22Rv1 (cell line): Measurements from ENCODE around the gene TBC1D22A.
"Not testable (repeated sequence)": the region's sequence is repeated elsewhere in the genome, so short reads cannot be mapped to it uniquely, and the experiment has no call there.

Experiments used
- H3K27ac ChIP-seq: fragments of 450-650 bp; 2 replicates; pipeline ENCODE4 v1.5.1; 2017
- ZFX ChIP-seq: fragments of 450-650 bp; IDR thresholded peaks from 2 replicates; pipeline ENCODE4 v1.6.1; 2017; ENCODE audit warnings: antibody characterized with exemption, borderline replicate concordance
- TF ChIP-seq, protein P1 (sequence below): fragments of 450-650 bp; IDR thresholded peaks from 2 replicates; pipeline ENCODE4 v1.5.1; 2017; ENCODE audit warnings: mild to moderate bottlenecking

Gene TBC1D22A

DNA sequence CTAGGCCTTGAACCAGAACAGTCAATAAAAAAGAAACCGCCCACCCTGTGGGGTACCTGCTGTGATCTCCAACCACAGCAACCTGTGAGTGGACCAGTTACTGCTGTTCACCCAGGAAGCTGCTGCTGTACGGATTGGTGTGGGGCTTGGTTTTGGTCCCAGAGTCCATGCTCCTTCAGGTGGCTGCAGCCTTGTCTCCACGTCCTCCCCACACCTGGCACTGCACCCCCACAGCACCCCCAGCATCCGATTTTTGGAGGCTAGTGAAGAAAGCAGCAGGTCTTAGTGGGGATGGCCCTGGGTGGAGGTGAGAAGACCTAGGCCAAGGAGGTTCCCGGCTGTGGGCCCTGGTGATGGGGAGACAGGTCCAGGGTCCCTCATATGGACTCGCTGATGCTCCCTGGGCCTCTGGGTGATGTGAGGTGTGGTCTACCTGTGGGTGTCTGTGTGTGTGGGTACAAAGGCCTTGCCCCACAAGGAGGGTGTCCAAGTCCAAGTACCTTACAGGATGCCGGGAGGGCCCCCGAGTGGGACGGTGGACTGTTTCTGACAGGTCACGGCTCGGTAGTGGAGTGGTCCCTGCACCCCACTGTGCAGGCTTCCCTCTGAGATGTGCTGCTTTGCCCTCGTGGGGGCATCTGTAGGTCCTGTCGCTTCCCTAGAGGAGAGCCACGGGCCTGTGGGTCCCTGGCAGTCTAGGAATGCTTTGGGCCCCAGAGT is 283.4 kb downstream of the TBC1D22A start:
- TF ChIP-seq ZFX = no peak
- H3K27ac ChIP-seq = no peak overlapping the region

DNA sequence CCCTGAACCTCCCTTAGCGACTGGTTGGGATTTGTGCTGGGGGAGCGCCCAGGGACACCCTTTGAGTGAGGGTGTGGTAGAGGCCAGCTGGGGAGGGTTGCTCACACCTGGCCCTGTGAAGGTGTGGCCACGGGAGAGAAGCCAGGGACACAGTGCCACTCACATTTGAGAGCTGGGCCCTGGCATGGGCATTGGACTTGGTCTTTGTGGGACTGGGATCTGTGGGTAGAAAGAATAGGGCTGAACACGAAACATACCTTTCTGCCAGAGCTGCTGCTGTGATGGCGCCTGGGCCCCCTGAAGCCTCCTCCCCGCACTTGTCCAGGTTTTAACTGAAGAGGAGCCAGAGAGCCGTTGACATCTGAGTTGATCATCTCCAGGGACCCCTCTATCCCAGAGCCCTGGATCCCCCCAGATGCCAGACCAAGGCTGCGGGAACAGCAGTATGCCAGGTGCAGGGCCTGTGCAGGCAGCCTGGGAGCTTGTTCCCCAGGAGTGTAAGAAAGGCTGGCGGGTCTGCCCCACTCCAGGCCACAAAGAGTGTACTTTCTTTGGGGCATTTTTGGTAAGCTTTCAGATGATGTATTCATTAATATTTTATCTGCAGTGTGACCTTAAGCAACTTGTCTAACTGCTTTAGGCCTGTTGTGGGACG is 284.1 kb downstream of the TBC1D22A start:
- H3K27ac ChIP-seq = no peak overlapping the region
- TF ChIP-seq, protein P1, sequence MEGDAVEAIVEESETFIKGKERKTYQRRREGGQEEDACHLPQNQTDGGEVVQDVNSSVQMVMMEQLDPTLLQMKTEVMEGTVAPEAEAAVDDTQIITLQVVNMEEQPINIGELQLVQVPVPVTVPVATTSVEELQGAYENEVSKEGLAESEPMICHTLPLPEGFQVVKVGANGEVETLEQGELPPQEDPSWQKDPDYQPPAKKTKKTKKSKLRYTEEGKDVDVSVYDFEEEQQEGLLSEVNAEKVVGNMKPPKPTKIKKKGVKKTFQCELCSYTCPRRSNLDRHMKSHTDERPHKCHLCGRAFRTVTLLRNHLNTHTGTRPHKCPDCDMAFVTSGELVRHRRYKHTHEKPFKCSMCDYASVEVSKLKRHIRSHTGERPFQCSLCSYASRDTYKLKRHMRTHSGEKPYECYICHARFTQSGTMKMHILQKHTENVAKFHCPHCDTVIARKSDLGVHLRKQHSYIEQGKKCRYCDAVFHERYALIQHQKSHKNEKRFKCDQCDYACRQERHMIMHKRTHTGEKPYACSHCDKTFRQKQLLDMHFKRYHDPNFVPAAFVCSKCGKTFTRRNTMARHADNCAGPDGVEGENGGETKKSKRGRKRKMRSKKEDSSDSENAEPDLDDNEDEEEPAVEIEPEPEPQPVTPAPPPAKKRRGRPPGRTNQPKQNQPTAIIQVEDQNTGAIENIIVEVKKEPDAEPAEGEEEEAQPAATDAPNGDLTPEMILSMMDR = no peak
- no peak for TF ChIP-seq ZFX

DNA sequence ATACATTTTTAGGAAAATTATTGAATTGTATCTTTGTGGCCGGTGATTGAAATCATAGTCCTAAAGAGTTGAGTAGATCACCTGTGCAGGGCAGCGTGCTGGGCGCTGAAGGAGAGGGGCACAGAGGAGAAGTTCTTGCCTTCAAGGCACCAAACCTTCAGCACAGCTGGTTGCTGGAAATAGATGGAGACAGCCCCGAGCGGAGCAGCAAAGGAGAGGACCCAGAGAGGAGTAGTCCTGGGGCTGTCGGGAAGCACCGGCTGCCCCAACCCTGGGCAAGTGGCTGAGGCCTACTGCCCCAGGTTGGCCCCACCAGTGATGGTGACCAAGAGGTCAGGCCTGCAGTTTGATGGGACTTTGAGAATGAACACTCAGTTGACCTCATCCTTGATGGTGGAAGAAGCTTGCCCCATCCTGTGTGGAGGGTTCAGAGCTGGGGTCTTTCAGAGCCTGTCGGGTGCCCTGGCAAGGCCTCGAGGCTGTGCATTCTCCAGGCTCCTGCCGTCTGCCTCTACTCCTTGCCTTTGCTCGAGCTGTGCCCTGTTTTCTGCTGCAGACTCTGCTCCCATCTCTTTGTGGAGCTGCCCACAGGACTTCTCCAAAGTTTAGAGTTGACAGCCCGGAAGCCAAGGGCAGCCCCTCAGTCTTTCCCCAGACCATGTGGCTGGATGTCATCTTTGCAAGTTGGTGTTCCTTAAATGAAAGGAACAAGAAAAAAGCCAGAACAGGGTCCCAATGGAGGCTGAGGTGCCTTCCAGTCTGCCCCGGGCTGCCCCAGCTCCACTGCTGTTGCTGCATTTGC is 285.1 kb downstream of the TBC1D22A start:
- H3K27ac ChIP-seq = no peak overlapping the region

DNA sequence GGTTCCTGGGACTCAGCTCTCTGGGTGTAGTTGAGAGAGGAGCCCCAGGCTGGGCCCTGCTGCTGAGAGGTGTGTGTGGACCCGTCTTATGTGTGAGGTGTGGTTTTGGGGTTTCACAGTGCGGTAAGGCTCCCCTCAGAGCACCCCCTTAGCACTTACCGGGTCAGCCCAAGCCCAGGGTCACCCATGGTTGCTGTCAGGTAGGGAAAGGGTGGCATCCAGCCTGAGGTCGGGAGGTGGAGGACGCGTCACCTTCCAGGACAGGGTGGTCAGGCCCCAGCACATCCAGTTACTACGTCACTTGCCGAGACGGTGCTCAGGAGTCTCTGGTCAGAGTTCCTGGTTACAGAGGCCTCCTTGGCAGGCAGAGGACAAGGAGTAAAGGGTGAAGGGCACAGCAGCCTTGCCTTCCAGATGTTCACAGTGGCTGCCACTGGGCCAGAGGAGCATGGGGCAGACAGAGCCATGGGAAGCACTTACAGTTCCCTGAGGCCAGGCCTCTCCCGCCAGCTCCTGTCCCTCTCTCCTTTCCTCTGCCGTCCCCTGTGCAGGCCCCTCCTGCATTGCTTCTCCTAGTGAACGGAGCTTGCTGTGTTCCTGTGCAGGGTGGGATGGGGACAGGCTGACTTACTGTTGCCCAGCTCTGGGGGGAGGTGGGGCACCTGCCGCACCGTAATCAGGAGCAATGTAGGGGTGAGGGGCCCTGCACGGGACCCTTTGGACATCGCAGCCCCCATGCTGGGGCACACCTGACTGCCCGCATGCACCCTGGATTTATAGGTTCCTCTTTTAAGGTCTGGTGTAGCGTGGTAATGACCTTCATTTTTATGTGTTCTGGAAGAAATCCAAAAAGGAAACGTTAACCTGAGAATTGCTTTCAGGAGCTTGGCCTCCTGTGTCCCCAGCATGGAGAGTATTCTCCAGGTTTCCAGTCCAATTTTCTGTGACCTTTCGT is 285.9 kb downstream of the TBC1D22A start:
- TF ChIP-seq, protein P1 = no peak
- TF ChIP-seq ZFX = no peak
- H3K27ac ChIP-seq = no peak overlapping the region

More for the DNA sequence above, 285.1 kb downstream of the TBC1D22A start:
- TF ChIP-seq, protein P1 = no peak
- no peak for TF ChIP-seq ZFX

GRCh38 chr22:47049078-47049624 is 286.7 kb downstream of the TBC1D22A start:
- H3K27ac ChIP-seq = no peak overlapping the region
- TF ChIP-seq ZFX = no peak
- TF ChIP-seq, protein P1 = no peak

DNA sequence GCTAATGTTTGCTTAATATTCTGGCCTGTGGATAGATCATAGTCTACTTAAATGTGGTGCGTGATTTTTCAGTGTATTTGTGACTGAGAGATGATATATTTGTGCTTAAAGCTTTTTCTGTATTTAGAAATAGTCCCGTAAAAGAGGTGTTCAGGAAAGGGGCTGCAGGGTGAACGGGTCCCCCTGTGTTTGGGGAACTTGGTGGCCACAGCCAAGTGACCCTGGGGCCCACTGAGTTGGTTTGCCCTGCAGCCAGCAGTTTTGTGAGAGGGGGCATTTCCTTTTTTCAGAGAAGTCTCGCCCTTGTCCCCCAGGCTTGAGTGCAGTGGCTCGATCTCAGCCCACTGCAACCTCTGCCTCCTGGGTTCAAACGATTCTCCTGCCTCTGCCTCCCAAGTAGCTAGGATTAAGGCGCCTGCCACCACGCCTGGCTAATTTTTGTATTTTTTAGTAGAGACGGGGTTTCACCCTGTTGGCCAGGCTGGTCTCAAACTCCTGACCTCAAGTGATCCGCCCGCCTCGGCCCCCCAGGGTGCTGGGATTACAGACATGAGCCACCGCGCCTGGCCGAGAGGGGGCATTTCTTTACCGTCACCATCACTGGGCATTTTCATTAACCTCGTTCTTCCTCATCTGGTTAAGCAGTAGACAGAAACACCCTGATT is 287.4 kb downstream of the TBC1D22A start:
- not testable (repeated sequence) for H3K27ac ChIP-seq

DNA sequence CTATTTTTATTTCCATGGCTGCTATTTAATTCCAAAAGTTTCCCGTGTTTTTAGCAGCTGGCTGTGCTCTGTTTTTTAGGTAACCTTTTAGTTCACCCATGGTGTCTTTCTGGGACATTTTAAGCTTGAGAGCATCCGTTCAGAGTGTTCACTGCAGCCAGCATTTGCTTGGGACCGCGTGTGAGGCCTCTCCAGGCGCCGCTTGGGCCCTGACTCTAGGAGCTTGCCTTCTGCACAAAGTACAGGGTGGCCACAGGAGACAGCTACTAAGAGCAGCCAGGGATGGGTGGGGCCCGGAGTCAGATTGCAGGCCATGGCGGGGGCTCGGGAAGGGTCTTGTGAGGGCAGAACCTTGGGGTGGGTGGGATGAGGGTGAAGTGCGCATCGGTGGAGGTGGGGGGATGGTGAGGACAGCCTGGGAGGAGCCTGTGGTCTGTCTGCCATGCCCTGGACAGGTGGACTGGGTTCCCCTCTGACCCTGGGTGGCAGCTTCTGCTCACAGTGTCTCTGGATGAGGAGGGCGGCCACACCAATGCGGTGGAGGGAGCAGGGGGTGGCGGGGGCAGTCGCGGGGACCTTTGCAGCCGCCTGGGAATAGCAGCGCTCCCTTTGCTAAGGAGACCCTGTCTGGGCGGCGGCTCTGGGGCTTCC is 288.1 kb downstream of the TBC1D22A start:
- H3K27ac ChIP-seq = no peak overlapping the region
- TF ChIP-seq ZFX = no peak
- TF ChIP-seq, protein P1 = no peak
